Gastrocnemius medialis (tissue), 4 donors: ENCODE results near the gene ASB6. TPM values are rescaled to one million over a fixed set of nuclear protein-coding genes. Genes with fewer than 3 reads are reported as not detected.

ENCODE experiments used
- ATAC-seq, 2 donors: fragments of 150-250 bp; one replicate each; pipeline ENCODE4 v1.9.1; 2016
- DNase-seq, 2 donors: peaks; one replicate each; pipeline ENCODE4 v3.0.0-alpha.2; 2019
- H3K27ac ChIP-seq, 4 donors: fragments of 200-600 bp; sonication (generic); 1 replicate in 1 of 4; 2 replicates in 3 of 4; pipeline ENCODE4 v1.5.1; 2016 to 2018; ENCODE audit warnings: mild to moderate bottlenecking in 2 of 4, moderate library complexity in 1 of 4
- H3K27me3 ChIP-seq, 3 donors: fragments of 200-600 bp; sonication (generic) in 2 of 3; 1 replicate in 1 of 3; 2 replicates in 2 of 3; pipeline versions ENCODE4 v1.5.1 to v1.6.0; 2016 to 2019; ENCODE audit warnings: mild to moderate bottlenecking in 1 of 3, moderate library complexity in 1 of 3
- H3K36me3 ChIP-seq, 2 donors: fragments of 200-600 bp; sonication (generic) in 1 of 2; one replicate each; pipeline ENCODE4 v1.5.1; 2017 to 2018
- H3K4me1 ChIP-seq, 2 donors: fragments of 200-600 bp; sonication (generic) in 1 of 2; one replicate each; pipeline ENCODE4 v1.5.1; 2016 to 2017; ENCODE audit warnings: mild to moderate bottlenecking in 2 of 2
- H3K4me3 ChIP-seq, 4 donors: fragments of 200-600 bp; sonication (generic) in 3 of 4; 1 replicate in 1 of 4; 2 replicates in 3 of 4; pipeline ENCODE4 v1.5.1; 2016 to 2019; ENCODE audit warnings: mild to moderate bottlenecking in 2 of 4
- H3K9me3 ChIP-seq, 3 donors: fragments of 200-600 bp; sonication (generic) in 2 of 3; 1 replicate in 1 of 3; 2 replicates in 2 of 3; pipeline ENCODE4 v1.5.1; 2016 to 2019
- POLR2A ChIP-seq, 2 donors: fragments of 450-650 bp; IDR thresholded peaks; one replicate each; pipeline ENCODE4 v1.6.1; 2017; ENCODE audit warnings: antibody characterized with exemption in 2 of 2, mild to moderate bottlenecking in 2 of 2, moderate library complexity in 2 of 2
- in situ Hi-C, 4 donors: fragments of 200-750 bp; cut with MboI; loops; one replicate each; pipeline versions ENCODE4 v1.15.0 to v1.8.0; 2017; ENCODE audit warnings: low sequenced_read_pairs in 4 of 4
- intact Hi-C: fragments of 100-400 bp; cut with DNase I; formaldehyde crosslinking; loops from one replicate; pipeline ENCODE4 v1.15.1; 2023; ENCODE audit warnings: low total_unique reads
- total RNA-seq, 4 donors: library from RNA; depleted of rRNA; stranded (reverse); fragments of >200 nt; gene quantifications; one replicate each; pipeline versions ENCODE4 v1.1.0 to v1.2.3, GENCODE V29; 2016
- TF ChIP-seq, protein P1 (sequence below), 5 experiments: fragments of 450-650 bp in 3 of 5; fragments of 200-600 bp in 2 of 5; sonication (generic) in 2 of 5; IDR thresholded peaks in 4 of 5; conservative IDR thresholded peaks in 1 of 5; 1 replicate in 4 of 5; 2 replicates in 1 of 5; pipeline ENCODE4 v1.5.1; 2016 to 2019; ENCODE audit warnings: antibody characterized with exemption in 5 of 5, mild to moderate bottlenecking in 3 of 5, moderate library complexity in 3 of 5

The ASB6 gene, protein sequence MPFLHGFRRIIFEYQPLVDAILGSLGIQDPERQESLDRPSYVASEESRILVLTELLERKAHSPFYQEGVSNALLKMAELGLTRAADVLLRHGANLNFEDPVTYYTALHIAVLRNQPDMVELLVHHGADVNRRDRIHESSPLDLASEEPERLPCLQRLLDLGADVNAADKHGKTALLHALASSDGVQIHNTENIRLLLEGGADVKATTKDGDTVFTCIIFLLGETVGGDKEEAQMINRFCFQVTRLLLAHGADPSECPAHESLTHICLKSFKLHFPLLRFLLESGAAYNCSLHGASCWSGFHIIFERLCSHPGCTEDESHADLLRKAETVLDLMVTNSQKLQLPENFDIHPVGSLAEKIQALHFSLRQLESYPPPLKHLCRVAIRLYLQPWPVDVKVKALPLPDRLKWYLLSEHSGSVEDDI
- 10 to 100 TPM; 14.4 to 24.0 (median 19.4) TPM for total RNA-seq

GRCh38 chr9:129641750-129642585 lies at the start of gene ASB6:
ASB6 (minus strand) TSS chr9:129642151; CDS start chr9:129641999, 152 bp downstream.
- intact Hi-C loops: loop anchor here (1.0 kb wide), 2 partner anchors 16 to 141 kb away; partner anchors contain the start of gene NTMT1
- ATAC-seq (peak; percentile 88 to 92), DNase-seq (peak; percentile 92 to 95)
- TF ChIP-seq, protein P1, sequence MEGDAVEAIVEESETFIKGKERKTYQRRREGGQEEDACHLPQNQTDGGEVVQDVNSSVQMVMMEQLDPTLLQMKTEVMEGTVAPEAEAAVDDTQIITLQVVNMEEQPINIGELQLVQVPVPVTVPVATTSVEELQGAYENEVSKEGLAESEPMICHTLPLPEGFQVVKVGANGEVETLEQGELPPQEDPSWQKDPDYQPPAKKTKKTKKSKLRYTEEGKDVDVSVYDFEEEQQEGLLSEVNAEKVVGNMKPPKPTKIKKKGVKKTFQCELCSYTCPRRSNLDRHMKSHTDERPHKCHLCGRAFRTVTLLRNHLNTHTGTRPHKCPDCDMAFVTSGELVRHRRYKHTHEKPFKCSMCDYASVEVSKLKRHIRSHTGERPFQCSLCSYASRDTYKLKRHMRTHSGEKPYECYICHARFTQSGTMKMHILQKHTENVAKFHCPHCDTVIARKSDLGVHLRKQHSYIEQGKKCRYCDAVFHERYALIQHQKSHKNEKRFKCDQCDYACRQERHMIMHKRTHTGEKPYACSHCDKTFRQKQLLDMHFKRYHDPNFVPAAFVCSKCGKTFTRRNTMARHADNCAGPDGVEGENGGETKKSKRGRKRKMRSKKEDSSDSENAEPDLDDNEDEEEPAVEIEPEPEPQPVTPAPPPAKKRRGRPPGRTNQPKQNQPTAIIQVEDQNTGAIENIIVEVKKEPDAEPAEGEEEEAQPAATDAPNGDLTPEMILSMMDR (IDR thresholded peaks at IDR 0.05 in 4 of 5, conservative IDR thresholded peaks at IDR 0.05 in 1 of 5): peak; percentile 95 to 100 (median 100)
- TF ChIP-seq POLR2A (IDR thresholded peaks at IDR 0.05): peak; percentile 38 to 71
- Histone ChIP-seq H3K4me3 (peak within 1 kb of the TSS; percentile 89 to 100 (median 96)), H3K9me3 (no peaks in the 10 kb centered on the region), H3K27ac (peak within 1 kb of the TSS; percentile 80 to 94 (median 82)), H3K36me3 (peaks cover 0 to 22% of the 10 kb centered on the region in 2 donors), H3K27me3 (no peaks in the 10 kb centered on the region), H3K4me1 (peaks cover 15 to 21% of the 10 kb centered on the region in 2 donors)
- in situ Hi-C loops: loop anchor here in 2 of 4 donors (10.0 to 25.0 kb wide), 2 partner anchors 143 to 145 kb away; no protein-coding TSS in a partner anchor

- intact Hi-C loops: no loop called here
- ATAC-seq: no peak
- DNase-seq: no peak
- Histone ChIP-seq H3K27me3 (no peaks in the 10 kb centered on the region), H3K4me3 (no peak overlapping the region), H3K4me1 (no peaks in the 10 kb centered on the region), H3K27ac (no peak overlapping the region), H3K36me3 (no peaks in the 10 kb centered on the region), H3K9me3 (no peaks in the 10 kb centered on the region)
- in situ Hi-C loops: no loop called here
- TF ChIP-seq POLR2A (IDR thresholded peaks at IDR 0.05): no peak
- TF ChIP-seq, protein P1 (IDR thresholded peaks at IDR 0.05 in 4 of 5, conservative IDR thresholded peaks at IDR 0.05 in 1 of 5): no peak
These were observed 46.5 kb upstream of the ASB6 start for GRCh38 chr9:129688285-129689043.

- ATAC-seq (no peak), DNase-seq (no peak)
- Histone ChIP-seq H3K9me3 (no peaks in the 10 kb centered on the region), H3K27me3 (no peaks in the 10 kb centered on the region), H3K4me3 (no peak overlapping the region), H3K27ac (no peak overlapping the region), H3K36me3 (no peaks in the 10 kb centered on the region), H3K4me1 (no peaks in the 10 kb centered on the region)
- in situ Hi-C loops (no loop called here), intact Hi-C loops (no loop called here)
- no peak for TF ChIP-seq POLR2A (IDR thresholded peaks at IDR 0.05)
- TF ChIP-seq, protein P1 (IDR thresholded peaks at IDR 0.05 in 4 of 5, conservative IDR thresholded peaks at IDR 0.05 in 1 of 5): no peak
These were observed 45.4 kb upstream of the ASB6 start for GRCh38 chr9:129687391-129687790.

- in situ Hi-C loops: no loop called here
- intact Hi-C loops: no loop called here
- no peak overlapping the region for H3K27ac ChIP-seq
- H3K9me3 ChIP-seq: no peaks in the 10 kb centered on the region
- no peaks in the 10 kb centered on the region for H3K4me1 ChIP-seq
- H3K36me3 ChIP-seq: no peaks in the 10 kb centered on the region
- H3K27me3 ChIP-seq: no peaks in the 10 kb centered on the region
- TF ChIP-seq, protein P1 (IDR thresholded peaks at IDR 0.05 in 4 of 5, conservative IDR thresholded peaks at IDR 0.05 in 1 of 5): no peak
- no peak for TF ChIP-seq POLR2A (IDR thresholded peaks at IDR 0.05)
- no peak overlapping the region for H3K4me3 ChIP-seq
- ATAC-seq: no peak
- no peak for DNase-seq
These were observed 44.8 kb upstream of the ASB6 start for GRCh38 chr9:129686736-129687135.
